ENCODE measurements around the gene RBFOX2.

- TF ChIP-seq CTCF (IDR thresholded peaks at IDR 0.05) (no peak), POLR2AphosphoS5 (IDR thresholded peaks at IDR 0.05; ENCODE audit: insufficient read depth in 1 of 2, low read depth in 1 of 2) (no peak), POLR2A (IDR thresholded peaks at IDR 0.05) (no peak)
Measured at GRCh38 chr22:35870517-35871293, 157.9 kb downstream of the RBFOX2 start.
